GDM1 (cell line): ENCODE results near the gene PDAP1.
A peak's percentile ranks its signal among the peaks of the same experiment; 100 is the strongest.
"Not testable (repeated sequence)": the region's sequence is repeated elsewhere in the genome, so short reads cannot be mapped to it uniquely, and the experiment has no call there.

ENCODE experiments used
- DNase-seq: peaks from one replicate; lab custom pipeline; 2025; lab: John Stamatoyannopoulos, UW

The PDAP1 gene

GRCh38 chr7:99396418-99397296 is 11.7 kb downstream of the PDAP1 start:
- DNase-seq: no peak

GRCh38 chr7:99395616-99396327 is 12.6 kb downstream of the PDAP1 start:
- no peak for DNase-seq

GRCh38 chr7:99394188-99394502 is 14.3 kb downstream of the PDAP1 start:
- DNase-seq: no peak

GRCh38 chr7:99393355-99394187 is 14.8 kb downstream of the PDAP1 start:
- no peak for DNase-seq

- DNase-seq: no peak
These were observed 15.6 kb downstream of the PDAP1 start for GRCh38 chr7:99392659-99393354.

- no peak for DNase-seq
These were observed 16.4 kb downstream of the PDAP1 start for GRCh38 chr7:99392046-99392445.

- no peak for DNase-seq
These were observed 17.3 kb downstream of the PDAP1 start for GRCh38 chr7:99390941-99391602.

- no peak for DNase-seq
These were observed 18.6 kb downstream of the PDAP1 start for GRCh38 chr7:99389772-99390171.

GRCh38 chr7:99387912-99388311 is 20.5 kb downstream of the PDAP1 start:
- no peak for DNase-seq

- not testable (repeated sequence) for DNase-seq
These were observed 21.2 kb downstream of the PDAP1 start for GRCh38 chr7:99387239-99387635.

- peak; percentile 52 for DNase-seq
These were observed 21.7 kb downstream of the PDAP1 start for GRCh38 chr7:99386584-99387238.

GRCh38 chr7:99385564-99385963 is 22.8 kb downstream of the PDAP1 start:
- DNase-seq: no peak

GRCh38 chr7:99384523-99384922 is 23.9 kb downstream of the PDAP1 start:
- DNase-seq: no peak

- DNase-seq: no peak
These were observed 24.5 kb downstream of the PDAP1 start for GRCh38 chr7:99383791-99384370.

GRCh38 chr7:99383203-99383602 is 25.2 kb downstream of the PDAP1 start:
- DNase-seq: no peak

- DNase-seq: no peak
These were observed 26.7 kb downstream of the PDAP1 start for GRCh38 chr7:99381664-99382075.

GRCh38 chr7:99380823-99381663 is 27.4 kb downstream of the PDAP1 start:
- DNase-seq: no peak

- DNase-seq: peak; percentile 93
These were observed 28.2 kb downstream of the PDAP1 start for GRCh38 chr7:99380032-99380822.

GRCh38 chr7:99379693-99380031 is 28.7 kb downstream of the PDAP1 start:
- not testable (repeated sequence) for DNase-seq
